K562 (cell line): Measurements from ENCODE around the gene NIPAL1. TPM values are rescaled to one million over a fixed set of nuclear protein-coding genes. Genes with fewer than 3 reads are reported as not detected.

ENCODE experiments used
- ATAC-seq: fragments of 200-7000 bp; cut with Tn5 transposase; 3 replicates; pipeline ENCODE4 v1.9.1; 2020; ENCODE audit warnings: moderate library complexity
- BruUV-seq: library from RNA; stranded (reverse); fragments of 400-500 nt; replicated peaks from 2 replicates; lab custom pipeline; 2021; lab: Mats Ljungman, UMichigan
- CTCF ChIA-PET: fragments of 300-600 bp; formaldehyde crosslinking; extraction: SDS; loops from one replicate; lab custom pipeline; 2021; ENCODE audit warnings: low intra/inter-chr PET ratio; lab: Yijun Ruan, JAX
- POLR2A ChIA-PET: fragments of 300-600, 350-650 bp; sonication (Branson Sonifier 250); formaldehyde crosslinking; extraction: SDS; loops from one replicate; lab custom pipeline; 2021; ENCODE audit warnings: antibody characterized with exemption, inconsistent platforms; lab: Yijun Ruan, JAX
- DNase-seq, 4 experiments: peaks; one replicate each; pipeline versions ENCODE4 v3.0.0 to v3.0.0-alpha.2; 2011 to 2018; ENCODE audit warnings: low spot score in 3 of 4, mixed read lengths in 3 of 4; ENCODE audit errors: extremely low read depth in 1 of 4
- FAIRE-seq: peaks from 2 replicates; lab custom pipeline; 2011; peaks lifted over from hg19 to GRCh38; lab: Jason Lieb, UNC
- H2AFZ ChIP-seq: 2 replicates; pipeline ENCODE4 v1.6.0; 2011; ENCODE audit warnings: low read depth, low read length, control low read depth, inconsistent platforms
- H3K27ac ChIP-seq: fragments of 200-600 bp; 3 replicates; pipeline ENCODE4 v1.8.0; 2011; ENCODE audit warnings: low read depth, mild to moderate bottlenecking, control low read depth, inconsistent platforms, low read length, moderate library complexity, mixed read lengths; ENCODE audit errors: extremely low read depth
- H3K27me3 ChIP-seq, 2 experiments: fragments of 300-600 bp in 1 of 2; 2 replicates in 1 of 2; 3 replicates in 1 of 2; pipeline versions ENCODE4 v1.6.0 to v1.8.0; 2011; ENCODE audit warnings: inconsistent platforms in 2 of 2, low read length in 2 of 2, mild to moderate bottlenecking in 1 of 2, mixed read lengths in 1 of 2, moderate library complexity in 1 of 2; ENCODE audit not compliant: control insufficient read depth in 2 of 2, insufficient read depth in 2 of 2
- H3K36me3 ChIP-seq: fragments of 300-600 bp; 3 replicates; pipeline ENCODE4 v1.8.0; 2011; ENCODE audit warnings: mild to moderate bottlenecking, low read length, inconsistent platforms; ENCODE audit not compliant: control insufficient read depth, insufficient read depth
- H3K4me1 ChIP-seq, 2 experiments: fragments of 200-600 bp in 1 of 2; replicated peaks in 1 of 2; 2 replicates in 1 of 2; 3 replicates in 1 of 2; pipeline versions ENCODE4 v1.5.1 to v1.8.0; 2011; ENCODE audit warnings: inconsistent platforms in 2 of 2, low read length in 2 of 2, mild to moderate bottlenecking in 1 of 2, mixed read lengths in 1 of 2, moderate library complexity in 1 of 2; ENCODE audit not compliant: control insufficient read depth in 2 of 2, insufficient read depth in 2 of 2
- H3K4me2 ChIP-seq: 2 replicates; pipeline ENCODE4 v1.6.1; 2011; ENCODE audit warnings: low read length, control low read depth, inconsistent platforms, mixed read lengths; ENCODE audit not compliant: insufficient read depth
- H3K4me3 ChIP-seq: fragments of 200-600 bp; sonication (generic), shearing (Covaris generic); 2 replicates; pipeline ENCODE4 v1.5.1; 2016; ENCODE audit warnings: control low read depth, inconsistent platforms
- H3K79me2 ChIP-seq: fragments of 200-600 bp; 3 replicates; pipeline ENCODE4 v1.8.0; 2011; ENCODE audit warnings: low read length, inconsistent platforms; ENCODE audit not compliant: control insufficient read depth, insufficient read depth
- H3K9ac ChIP-seq, 2 experiments: 2 replicates each; pipeline versions ENCODE4 v1.6.0 to v1.6.1; 2011; ENCODE audit warnings: low read depth in 2 of 2, low read length in 2 of 2, control low read depth in 1 of 2, inconsistent platforms in 1 of 2, mild to moderate bottlenecking in 1 of 2, mixed read lengths in 1 of 2; ENCODE audit not compliant: insufficient read depth in 1 of 2
- H3K9me1 ChIP-seq: one replicate; pipeline ENCODE4 v1.6.0; 2011; ENCODE audit warnings: inconsistent platforms, mild to moderate bottlenecking, low read length, moderate library complexity; ENCODE audit not compliant: control insufficient read depth, insufficient read depth
- H3K9me3 ChIP-seq: replicated peaks from 2 replicates; pipeline ENCODE4 v1.5.1; 2011; ENCODE audit warnings: low read depth, low read length, inconsistent platforms; ENCODE audit not compliant: control insufficient read depth, insufficient read depth
- H4K20me1 ChIP-seq: replicated peaks from 2 replicates; pipeline ENCODE4 v1.6.1; 2011; ENCODE audit warnings: low read length, inconsistent platforms, mixed read lengths; ENCODE audit not compliant: control insufficient read depth, insufficient read depth
- ELK1 ChIP-seq: sonication (generic); formaldehyde crosslinking; IDR thresholded peaks from 2 replicates; pipeline ENCODE4 v1.8.1; 2022; ENCODE audit warnings: missing genetic modification reagents
- FOS ChIP-seq: IDR thresholded peaks from 3 replicates; pipeline ENCODE4 v1.6.1; 2011; ENCODE audit not compliant: insufficient read length; ENCODE audit errors: extremely low read depth
- FOXA1 ChIP-seq: fragments of 450-650 bp; IDR thresholded peaks from 2 replicates; pipeline ENCODE4 v1.6.1; 2016; ENCODE audit warnings: mild to moderate bottlenecking, borderline replicate concordance
- HOMEZ ChIP-seq: fragments of 250-450 bp; sonication (Bioruptor Pico); IDR thresholded peaks from 2 replicates; pipeline ENCODE4 v1.4.0; 2020; ENCODE audit warnings: mild to moderate bottlenecking, moderate library complexity
- MCM3 ChIP-seq: fragments of 450-650 bp; IDR thresholded peaks from 2 replicates; pipeline ENCODE4 v1.6.1; 2016
- PHB ChIP-seq: fragments of 250-450 bp; sonication (Bioruptor Pico); IDR thresholded peaks from 2 replicates; pipeline ENCODE4 v1.5.0; 2021
- PRDM10 ChIP-seq: fragments of 450-650 bp; IDR thresholded peaks from 2 replicates; pipeline ENCODE4 v1.6.1; 2018; ENCODE audit not compliant: partially characterized antibody
- ZBTB33 ChIP-seq: sonication (generic); formaldehyde crosslinking; IDR thresholded peaks from 2 replicates; pipeline ENCODE4 v1.8.1; 2023; ENCODE audit warnings: mild to moderate bottlenecking, missing genetic modification reagents
- ZFP30 ChIP-seq: fragments of 250-450 bp; sonication (Bioruptor Pico); IDR thresholded peaks from 2 replicates; pipeline ENCODE4 v1.8.0; 2022; ENCODE audit warnings: moderate library complexity, mild to moderate bottlenecking, inconsistent platforms, borderline replicate concordance
- WGBS: fragments of 100-300 bp; shearing (Covaris generic); methylation state at CpG from one replicate; pipeline ENCODE4 v1.1.6; 2016; ENCODE audit warnings: low coverage, mixed read lengths; ENCODE audit not compliant: insufficient coverage; ENCODE audit errors: missing lambda C conversion rate; 5-methylcytosine and 5-hydroxymethylcytosine counted together
- in situ Hi-C: fragments of 300-500 bp; cut with MboI; formaldehyde crosslinking; loops from 4 replicates; pipeline ENCODE4 v1.15.0; 2018; ENCODE audit warnings: inconsistent platforms, mixed read lengths
- intact Hi-C: fragments of 100-400 bp; cut with micrococcal nuclease; formaldehyde crosslinking; loops from 2 replicates; pipeline ENCODE4 v1.14.2; 2022
- polyA plus RNA-seq, 8 experiments: library from polyadenylated mRNA; depleted of rRNA in 4 of 8; stranded (reverse) in 5 of 8; unstranded in 3 of 8; fragments of >200 nt; fragmentation: Nextera tagmentation in 2 of 8; fragmentation: Illumina TruSeq in 1 of 8; extraction: Ambion mirVana in 2 of 8; extraction: Trizol in 1 of 8; gene quantifications; 2 replicates each; pipeline versions ENCODE4 v1.2.1 to v1.2.3, GENCODE V29; 2011 to 2014; ENCODE audit warnings: inconsistent platforms in 1 of 8, missing spikeins in 1 of 8
- total RNA-seq, 7 experiments: library from RNA; depleted of rRNA in 6 of 7; stranded (reverse); fragments of >200 nt in 6 of 7; fragmentation: Illumina TruSeq in 2 of 7; extraction: Trizol in 2 of 7; gene quantifications; 2 replicates each; pipeline versions ENCODE4 v1.2.1 to v1.2.3, GENCODE V29; 2011 to 2021; ENCODE audit warnings: low replicate concordance in 1 of 7
- TF ChIP-seq, protein P1 (sequence below): sonication (generic); formaldehyde crosslinking; IDR thresholded peaks from 2 replicates; pipeline ENCODE4 v1.8.1; 2023; ENCODE audit warnings: mild to moderate bottlenecking, missing genetic modification reagents

The NIPAL1 gene
- total and polyA plus RNA-seq, 9 of the 15 experiments (the other 6 are each of a cell fraction or from before 2014, with no cell fraction given) = 0.03 to 0.43 (median 0.25) TPM

DNA sequence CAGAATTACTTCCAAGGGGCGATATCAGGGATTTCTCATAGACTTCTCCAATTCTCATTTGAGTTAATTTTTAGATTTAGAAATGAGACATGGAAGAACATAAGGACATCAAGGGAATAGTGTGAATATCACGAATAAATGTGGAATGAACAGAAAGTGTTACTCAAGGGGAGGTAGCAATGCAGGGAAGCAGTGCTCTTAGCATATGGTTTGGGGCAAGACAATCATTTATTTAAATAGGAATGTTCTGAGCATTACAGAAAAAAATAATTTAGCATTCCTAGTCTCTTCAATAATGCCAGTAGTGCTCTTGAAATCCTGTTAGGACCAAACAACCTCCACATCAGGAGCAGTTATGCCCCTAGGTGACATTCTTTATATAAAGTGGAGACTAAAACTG is 61.9 kb downstream of the NIPAL1 start:
- CTCF ChIA-PET = no interaction called here
- Histone ChIP-seq H3K9me3 (no peaks in the 10 kb centered on the region), H3K4me2 (no peak overlapping the region), H3K4me1 (no peaks in the 10 kb centered on the region; a peak in 1 of 5 replicates), H3K9ac (no peak overlapping the region), H3K79me2 (no peaks in the 10 kb centered on the region), H3K27ac (no peak overlapping the region), H4K20me1 (no peaks in the 10 kb centered on the region), H3K27me3 (no peaks in the 10 kb centered on the region), H2AFZ (no peak overlapping the region), H3K4me3 (no peak overlapping the region), H3K36me3 (no peaks in the 10 kb centered on the region), H3K9me1 (no peaks in the 10 kb centered on the region)
- BruUV-seq = no TSS peak
- FAIRE-seq (no peak), ATAC-seq (no peak), DNase-seq (no peak)
- POLR2A ChIA-PET = no interaction called here
- intact Hi-C loops = no loop called here
- 13% methylated on average over 2 of the region's 2 CpGs for WGBS
- in situ Hi-C loops = no loop called here
- TF ChIP-seq PRDM10 (no peak), MCM3 (no peak), ELK1 (CRISPR knock-in tag) (no peak), ZFP30 (CRISPR knock-in tag) (no peak), ZBTB33 (no peak), FOS (no peak), HOMEZ (CRISPR knock-in tag) (no peak), PHB (no peak), FOXA1 (no peak)
- TF ChIP-seq, protein P1, sequence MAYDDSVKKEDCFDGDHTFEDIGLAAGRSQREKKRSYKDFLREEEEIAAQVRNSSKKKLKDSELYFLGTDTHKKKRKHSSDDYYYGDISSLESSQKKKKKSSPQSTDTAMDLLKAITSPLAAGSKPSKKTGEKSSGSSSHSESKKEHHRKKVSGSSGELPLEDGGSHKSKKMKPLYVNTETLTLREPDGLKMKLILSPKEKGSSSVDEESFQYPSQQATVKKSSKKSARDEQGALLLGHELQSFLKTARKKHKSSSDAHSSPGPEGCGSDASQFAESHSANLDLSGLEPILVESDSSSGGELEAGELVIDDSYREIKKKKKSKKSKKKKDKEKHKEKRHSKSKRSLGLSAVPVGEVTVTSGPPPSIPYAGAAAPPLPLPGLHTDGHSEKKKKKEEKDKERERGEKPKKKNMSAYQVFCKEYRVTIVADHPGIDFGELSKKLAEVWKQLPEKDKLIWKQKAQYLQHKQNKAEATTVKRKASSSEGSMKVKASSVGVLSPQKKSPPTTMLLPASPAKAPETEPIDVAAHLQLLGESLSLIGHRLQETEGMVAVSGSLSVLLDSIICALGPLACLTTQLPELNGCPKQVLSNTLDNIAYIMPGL (CRISPR knock-in tag) = no peak
